Transverse colon (tissue), 4 donors: Measurements from ENCODE around the gene FBXO42. TPM values are rescaled to one million over a fixed set of nuclear protein-coding genes. Genes with fewer than 3 reads are reported as not detected.
A peak's percentile ranks its signal among the peaks of the same experiment; 100 is the strongest.

Experiments used
- DNase-seq: peaks from one replicate; pipeline ENCODE4 v3.0.0-alpha.2; 2019
- H3K27ac ChIP-seq, 4 donors: fragments of 200-600 bp; sonication (generic); 2 replicates each; pipeline ENCODE4 v1.5.1; 2016 to 2018; ENCODE audit warnings: inconsistent platforms in 4 of 4
- H3K27me3 ChIP-seq: fragments of 200-600 bp; sonication (generic); 2 replicates; pipeline ENCODE4 v1.5.1; 2017; ENCODE audit warnings: inconsistent platforms
- H3K36me3 ChIP-seq, 4 donors: fragments of 200-600 bp; sonication (generic); 2 replicates each; pipeline ENCODE4 v1.5.1; 2017 to 2019; ENCODE audit warnings: inconsistent platforms in 4 of 4
- H3K4me1 ChIP-seq, 4 donors: fragments of 200-600 bp; sonication (generic); 2 replicates each; pipeline ENCODE4 v1.5.1; 2017 to 2020; ENCODE audit warnings: inconsistent platforms in 4 of 4
- H3K4me3 ChIP-seq, 4 donors: fragments of 200-600 bp; sonication (generic); 1 replicate in 1 of 4; 2 replicates in 3 of 4; pipeline versions ENCODE4 v1.5.1 to v1.6.1; 2017 to 2019; ENCODE audit warnings: inconsistent platforms in 4 of 4
- H3K9me3 ChIP-seq, 2 donors: fragments of 200-600 bp; sonication (generic); 2 replicates each; pipeline ENCODE4 v1.5.1; 2017 to 2019; ENCODE audit warnings: inconsistent platforms in 2 of 2
- EP300 ChIP-seq: sonication (generic); formaldehyde crosslinking; IDR thresholded peaks from one replicate; pipeline ENCODE4 v1.6.1; 2017; ENCODE audit warnings: antibody characterized with exemption, low read depth
- POLR2A ChIP-seq: fragments of 450-650 bp; IDR thresholded peaks from one replicate; pipeline ENCODE4 v1.6.1; 2016; ENCODE audit warnings: antibody characterized with exemption, mild to moderate bottlenecking, moderate library complexity
- POLR2AphosphoS5 ChIP-seq, 3 donors: sonication (generic); formaldehyde crosslinking; IDR thresholded peaks; one replicate each; pipeline ENCODE4 v1.6.1; 2016; ENCODE audit warnings: antibody characterized with exemption in 3 of 3
- WGBS, 2 donors: methylation state at CpG; one replicate each; pipeline ENCODE4 v1.1.5; 2018; ENCODE audit warnings: low coverage in 1 of 2; 5-methylcytosine and 5-hydroxymethylcytosine counted together
- in situ Hi-C, 4 donors: fragments of 200-750 bp; cut with MboI; loops; one replicate each; pipeline versions ENCODE4 v1.15.0 to v1.15.1; 2017; ENCODE audit warnings: low sequenced_read_pairs in 3 of 4, low pct_ligation_motif_present in 1 of 4, low pct_unique_long_range_greater_than_20kb in 1 of 4
- intact Hi-C: fragments of 100-400 bp; cut with DNase I; formaldehyde crosslinking; loops from one replicate; pipeline ENCODE4 v1.15.1; 2023; ENCODE audit warnings: low total_unique reads
- total RNA-seq, 4 donors: library from RNA; depleted of rRNA; stranded (reverse); fragments of >200 nt; gene quantifications; one replicate each; pipeline ENCODE4 v1.1.0, GENCODE V29; 2016
- TF ChIP-seq, protein P1 (sequence below), 5 experiments: fragments of 200-600 bp in 3 of 5; fragments of 450-650 bp in 2 of 5; sonication (generic) in 3 of 5; IDR thresholded peaks; 1 replicate in 2 of 5; 2 replicates in 3 of 5; pipeline ENCODE4 v1.5.1; 2016 to 2017; ENCODE audit warnings: antibody characterized with exemption in 5 of 5, inconsistent platforms in 3 of 5, mild to moderate bottlenecking in 2 of 5, moderate library complexity in 1 of 5

The FBXO42 gene
- total RNA-seq, 4 donors from 2014 or later, result 15.7 to 25.4 (median 18.8) TPM

DNA sequence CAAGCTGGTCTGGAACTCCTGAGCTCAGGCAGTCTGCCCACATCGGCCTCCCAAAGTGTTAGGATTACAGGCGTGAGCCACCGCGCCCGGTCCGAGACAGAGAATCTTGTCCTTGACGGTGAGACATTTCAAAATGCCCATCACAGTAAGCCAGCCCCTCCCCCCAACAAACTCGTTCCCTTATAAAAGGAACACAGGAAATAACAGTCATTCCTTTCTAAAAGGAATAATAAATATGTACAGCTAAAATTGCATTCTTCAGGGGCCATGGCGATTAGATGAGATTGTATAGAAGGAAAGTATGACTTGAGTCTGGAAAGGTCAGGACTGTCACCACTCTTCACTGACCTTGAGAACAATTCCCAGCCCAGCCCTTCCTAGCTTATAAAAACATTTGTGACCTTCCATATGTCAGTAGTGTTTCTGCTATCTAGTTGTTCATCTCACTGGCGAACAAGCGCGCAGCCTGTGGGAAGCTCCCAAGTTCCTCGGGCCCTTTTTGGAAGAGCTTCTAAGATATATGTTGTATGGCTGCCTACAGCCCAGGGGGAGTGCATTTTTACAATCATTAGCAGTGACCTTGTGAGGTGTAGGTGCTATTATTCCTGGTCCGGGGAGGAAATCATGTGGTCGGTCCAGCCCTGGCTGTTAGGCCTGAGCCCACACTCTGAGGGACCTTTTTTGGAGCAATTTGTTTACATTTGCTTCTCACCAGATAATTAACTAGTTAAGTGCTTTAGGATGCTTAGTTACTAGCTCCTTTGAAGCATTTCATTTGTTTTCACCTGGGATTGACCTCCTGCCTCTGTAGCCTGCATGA is 23.5 kb upstream of the FBXO42 start:
- no peak for TF ChIP-seq POLR2AphosphoS5 (IDR thresholded peaks at IDR 0.05)
- TF ChIP-seq EP300, result no peak
- TF ChIP-seq, protein P1, sequence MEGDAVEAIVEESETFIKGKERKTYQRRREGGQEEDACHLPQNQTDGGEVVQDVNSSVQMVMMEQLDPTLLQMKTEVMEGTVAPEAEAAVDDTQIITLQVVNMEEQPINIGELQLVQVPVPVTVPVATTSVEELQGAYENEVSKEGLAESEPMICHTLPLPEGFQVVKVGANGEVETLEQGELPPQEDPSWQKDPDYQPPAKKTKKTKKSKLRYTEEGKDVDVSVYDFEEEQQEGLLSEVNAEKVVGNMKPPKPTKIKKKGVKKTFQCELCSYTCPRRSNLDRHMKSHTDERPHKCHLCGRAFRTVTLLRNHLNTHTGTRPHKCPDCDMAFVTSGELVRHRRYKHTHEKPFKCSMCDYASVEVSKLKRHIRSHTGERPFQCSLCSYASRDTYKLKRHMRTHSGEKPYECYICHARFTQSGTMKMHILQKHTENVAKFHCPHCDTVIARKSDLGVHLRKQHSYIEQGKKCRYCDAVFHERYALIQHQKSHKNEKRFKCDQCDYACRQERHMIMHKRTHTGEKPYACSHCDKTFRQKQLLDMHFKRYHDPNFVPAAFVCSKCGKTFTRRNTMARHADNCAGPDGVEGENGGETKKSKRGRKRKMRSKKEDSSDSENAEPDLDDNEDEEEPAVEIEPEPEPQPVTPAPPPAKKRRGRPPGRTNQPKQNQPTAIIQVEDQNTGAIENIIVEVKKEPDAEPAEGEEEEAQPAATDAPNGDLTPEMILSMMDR (IDR thresholded peaks at IDR 0.05), result no peak
- in situ Hi-C loops (no loop called here), intact Hi-C loops (no loop called here)
- Histone ChIP-seq H3K27ac (peak overlapping the region; percentile 42 to 50 (median 47)), H3K27me3 (no peaks in the 10 kb centered on the region), H3K36me3 (no peaks in the 10 kb centered on the region), H3K4me1 (peaks cover 32 to 73% (median 39%) of the 10 kb centered on the region in 4 donors), H3K9me3 (no peaks in the 10 kb centered on the region), H3K4me3 (peak overlapping the region in 1 of 4 donors; percentile 2)
- DNase-seq, result no peak
- WGBS, 2 donors, result 54 to 67% methylated on average over 3 to 15 of the region's 15 CpGs

DNA sequence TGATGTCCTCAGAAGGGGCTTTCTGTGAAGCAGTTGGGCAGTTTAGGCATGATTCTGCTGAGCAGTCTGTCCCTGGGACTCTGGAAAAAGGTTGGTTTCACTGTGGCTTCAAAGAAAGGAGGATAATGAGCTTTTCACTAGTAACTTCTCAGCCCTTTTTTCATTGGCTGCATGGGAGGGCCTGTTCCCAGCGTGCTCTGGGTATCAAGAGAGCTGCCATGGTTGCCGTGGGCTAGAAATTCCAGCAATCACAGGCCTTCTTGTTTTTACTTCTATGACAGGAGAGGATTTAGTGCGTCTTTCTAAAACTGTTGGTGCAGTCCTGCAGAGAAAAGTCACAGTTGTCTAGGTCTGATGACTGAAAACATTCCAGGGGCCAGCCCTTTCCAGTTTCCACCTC is 22.0 kb upstream of the FBXO42 start:
- H3K4me1 ChIP-seq, result peaks cover 28 to 76% (median 39%) of the 10 kb centered on the region in 4 donors
- no peaks in the 10 kb centered on the region for H3K36me3 ChIP-seq
- intact Hi-C loops, result no loop called here
- no peaks in the 10 kb centered on the region for H3K27me3 ChIP-seq
- H3K27ac ChIP-seq, result no peak overlapping the region
- H3K9me3 ChIP-seq, result no peaks in the 10 kb centered on the region
- no peak overlapping the region for H3K4me3 ChIP-seq
- no peak for DNase-seq
- WGBS, 2 donors, result 66% methylated on average over 3 of the region's 3 CpGs; no CpG with 5 or more reads in 1 of the 2 donors
- TF ChIP-seq, protein P1 (IDR thresholded peaks at IDR 0.05), result no peak
- no peak for TF ChIP-seq EP300
- TF ChIP-seq POLR2AphosphoS5 (IDR thresholded peaks at IDR 0.05), result no peak
- no peak for TF ChIP-seq POLR2A
- in situ Hi-C loops, result loop anchor here in 1 of 4 donors (25.0 kb wide), 2 partner anchors 162 to 287 kb away; partner anchors contain the start of gene ARHGEF19

DNA sequence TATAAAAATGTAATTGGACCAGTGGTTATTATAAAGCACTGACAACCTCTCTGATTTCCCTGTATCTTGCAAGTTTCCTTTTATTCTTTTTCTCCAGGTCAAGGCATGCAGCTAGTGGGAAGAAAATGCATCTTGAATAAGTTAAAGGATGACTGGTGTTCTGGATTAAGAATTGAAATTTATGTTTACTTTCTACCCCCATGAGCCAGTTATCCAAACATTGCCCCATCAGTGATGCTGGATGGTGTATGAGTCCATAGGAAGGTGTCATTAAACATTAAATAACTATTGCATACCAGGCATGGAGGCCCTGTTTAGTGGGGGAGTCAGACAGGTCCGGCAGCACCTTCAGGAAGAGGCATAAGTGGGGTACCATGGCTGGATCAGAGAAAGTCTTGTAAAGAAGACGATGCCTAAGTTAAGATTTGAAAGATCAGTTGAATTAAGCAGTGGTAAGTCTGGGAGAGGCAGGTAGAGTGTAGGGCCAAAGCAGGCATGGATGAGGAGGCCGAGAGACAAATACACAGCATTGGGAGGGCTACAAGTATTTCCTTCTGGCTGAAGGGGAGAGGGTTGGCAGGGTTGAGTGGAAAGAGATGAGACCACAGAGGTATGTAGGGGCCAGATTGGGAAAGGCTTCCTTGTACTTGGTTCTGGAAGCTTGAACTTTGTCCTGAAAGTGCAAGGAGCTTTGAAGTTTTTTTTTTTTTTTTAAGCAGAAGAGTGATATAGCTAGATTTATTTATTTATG is 20.4 kb upstream of the FBXO42 start:
- no peak for DNase-seq
- Histone ChIP-seq H3K9me3 (no peaks in the 10 kb centered on the region), H3K36me3 (no peaks in the 10 kb centered on the region), H3K27ac (no peak overlapping the region), H3K4me3 (no peak overlapping the region), H3K4me1 (peaks cover 28 to 74% (median 45%) of the 10 kb centered on the region in 4 donors), H3K27me3 (no peaks in the 10 kb centered on the region)
- 85 to 93% methylated on average over 3 of the region's 3 CpGs for WGBS, 2 donors
- in situ Hi-C loops (loop anchor here in 1 of 4 donors (25.0 kb wide), 2 partner anchors 160 to 285 kb away; partner anchors contain the start of gene ARHGEF19), intact Hi-C loops (no loop called here)
- TF ChIP-seq EP300 (no peak), POLR2AphosphoS5 (IDR thresholded peaks at IDR 0.05) (no peak), POLR2A (no peak)
- TF ChIP-seq, protein P1 (IDR thresholded peaks at IDR 0.05), result no peak

DNA sequence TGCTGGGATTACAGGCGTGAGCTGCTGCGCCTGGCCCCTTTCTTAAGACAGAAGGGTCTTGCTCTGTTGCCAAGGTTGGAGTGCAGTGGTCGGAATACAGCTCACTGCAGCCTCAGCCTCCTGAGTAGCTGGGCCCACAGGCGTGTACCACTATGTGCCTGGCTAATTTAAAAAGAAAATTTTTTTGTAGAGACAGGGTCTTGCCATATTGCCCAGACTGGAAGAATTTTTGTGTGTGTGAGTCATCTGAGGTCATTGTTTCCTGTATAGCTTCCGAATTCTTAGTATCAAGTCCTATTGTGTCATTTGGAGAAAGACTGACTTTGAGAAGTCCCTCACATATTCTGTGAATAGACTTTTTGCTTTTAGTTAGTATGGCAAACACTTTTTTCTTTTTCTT is 19.4 kb upstream of the FBXO42 start:
- in situ Hi-C loops, result loop anchor here in 1 of 4 donors (25.0 kb wide), 2 partner anchors 159 to 284 kb away; partner anchors contain the start of gene ARHGEF19
- H3K27ac ChIP-seq, result no peak overlapping the region
- H3K4me1 ChIP-seq, result peaks cover 25 to 68% (median 40%) of the 10 kb centered on the region in 4 donors
- intact Hi-C loops, result no loop called here
- no peaks in the 10 kb centered on the region for H3K27me3 ChIP-seq
- no peaks in the 10 kb centered on the region for H3K36me3 ChIP-seq
- no peak for DNase-seq
- TF ChIP-seq POLR2A (no peak), POLR2AphosphoS5 (IDR thresholded peaks at IDR 0.05) (no peak), EP300 (no peak)
- TF ChIP-seq, protein P1 (IDR thresholded peaks at IDR 0.05), result no peak
- WGBS, 2 donors, result 42 to 68% methylated on average over 2 to 4 of the region's 5 CpGs
- H3K9me3 ChIP-seq, result no peaks in the 10 kb centered on the region
- H3K4me3 ChIP-seq, result no peak overlapping the region
